ENCODE results near the gene DDX24.

Gene DDX24

GRCh38 chr14:94031161-94031882 is 49.7 kb downstream of the DDX24 start:
- H3K36me3 ChIP-seq (ENCODE audit: control insufficient read depth, insufficient read depth, low read length) = no peaks in the 10 kb centered on the region
- H3K4me3 ChIP-seq (ENCODE audit: low read length) = no peak overlapping the region
- no peaks in the 10 kb centered on the region for H3K27me3 ChIP-seq (ENCODE audit: control insufficient read depth, insufficient read depth, low read length)
- H3K4me1 ChIP-seq (ENCODE audit: control insufficient read depth, insufficient read depth, low read length) = peaks cover 4% of the 10 kb centered on the region
- WGBS (ENCODE audit: insufficient coverage, insufficient read length) = no CpG with 5 or more reads among the region's 8 CpGs
- H3K27ac ChIP-seq (ENCODE audit: low read length) = no peak overlapping the region
- H3K9me3 ChIP-seq (ENCODE audit: control insufficient read depth, insufficient read depth, low read length) = no peaks in the 10 kb centered on the region
- no peak for DNase-seq (ENCODE audit: low read depth, low spot score)

DNA sequence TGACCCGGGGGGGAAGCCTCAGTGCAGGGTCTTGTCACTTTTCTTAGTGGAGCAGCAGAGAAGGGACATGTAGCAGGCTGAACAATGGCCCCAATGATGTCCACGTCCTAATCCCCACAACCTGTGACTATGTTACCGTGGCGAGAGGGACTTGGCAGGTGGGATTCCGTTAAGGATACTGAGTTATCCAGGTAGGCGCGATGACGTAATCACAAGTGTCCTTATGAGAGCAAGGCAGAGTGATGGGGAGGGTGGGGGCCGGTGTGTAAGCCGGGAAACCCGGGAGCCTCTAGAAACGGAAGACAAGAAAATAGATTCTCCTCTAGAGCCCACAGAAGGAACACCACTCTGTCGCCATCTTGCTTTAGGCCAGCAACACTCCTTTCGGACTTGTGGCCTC is 50.4 kb downstream of the DDX24 start:
- Histone ChIP-seq H3K27ac (ENCODE audit: low read length) (no peak overlapping the region), H3K27me3 (ENCODE audit: control insufficient read depth, insufficient read depth, low read length) (no peaks in the 10 kb centered on the region), H3K4me3 (ENCODE audit: low read length) (no peak overlapping the region), H3K36me3 (ENCODE audit: control insufficient read depth, insufficient read depth, low read length) (no peaks in the 10 kb centered on the region), H3K4me1 (ENCODE audit: control insufficient read depth, insufficient read depth, low read length) (peaks cover 4% of the 10 kb centered on the region), H3K9me3 (ENCODE audit: control insufficient read depth, insufficient read depth, low read length) (no peaks in the 10 kb centered on the region)
- no peak for DNase-seq (ENCODE audit: low read depth, low spot score)
- no CpG with 5 or more reads among the region's 14 CpGs for whole genome bisulfite sequencing (ENCODE audit: insufficient coverage, insufficient read length)

GRCh38 chr14:94029671-94030203 is 51.3 kb downstream of the DDX24 start:
- Histone ChIP-seq H3K4me1 (ENCODE audit: control insufficient read depth, insufficient read depth, low read length) (peaks cover 4% of the 10 kb centered on the region), H3K36me3 (ENCODE audit: control insufficient read depth, insufficient read depth, low read length) (no peaks in the 10 kb centered on the region), H3K27me3 (ENCODE audit: control insufficient read depth, insufficient read depth, low read length) (no peaks in the 10 kb centered on the region), H3K9me3 (ENCODE audit: control insufficient read depth, insufficient read depth, low read length) (no peaks in the 10 kb centered on the region), H3K4me3 (ENCODE audit: low read length) (no peak overlapping the region), H3K27ac (ENCODE audit: low read length) (no peak overlapping the region)
- no peak for DNase-seq (ENCODE audit: low read depth, low spot score)
- WGBS (ENCODE audit: insufficient coverage, insufficient read length) = no CpG with 5 or more reads among the region's 7 CpGs

- H3K36me3 ChIP-seq (ENCODE audit: control insufficient read depth, insufficient read depth, low read length) = no peaks in the 10 kb centered on the region
- H3K9me3 ChIP-seq (ENCODE audit: control insufficient read depth, insufficient read depth, low read length) = no peaks in the 10 kb centered on the region
- H3K4me3 ChIP-seq (ENCODE audit: low read length) = no peak overlapping the region
- no peaks in the 10 kb centered on the region for H3K27me3 ChIP-seq (ENCODE audit: control insufficient read depth, insufficient read depth, low read length)
- no CpG with 5 or more reads among the region's 4 CpGs for WGBS (ENCODE audit: insufficient coverage, insufficient read length)
- no peak for DNase-seq (ENCODE audit: low read depth, low spot score)
- H3K27ac ChIP-seq (ENCODE audit: low read length) = no peak overlapping the region
- peaks cover 4% of the 10 kb centered on the region for H3K4me1 ChIP-seq (ENCODE audit: control insufficient read depth, insufficient read depth, low read length)
These were observed 51.7 kb downstream of the DDX24 start for GRCh38 chr14:94029265-94029664.

- Histone ChIP-seq H3K27ac (ENCODE audit: low read length) (no peak overlapping the region), H3K9me3 (ENCODE audit: control insufficient read depth, insufficient read depth, low read length) (no peaks in the 10 kb centered on the region), H3K4me1 (ENCODE audit: control insufficient read depth, insufficient read depth, low read length) (peaks cover 4% of the 10 kb centered on the region), H3K27me3 (ENCODE audit: control insufficient read depth, insufficient read depth, low read length) (no peaks in the 10 kb centered on the region), H3K4me3 (ENCODE audit: low read length) (no peak overlapping the region), H3K36me3 (ENCODE audit: control insufficient read depth, insufficient read depth, low read length) (no peaks in the 10 kb centered on the region)
- no peak for DNase-seq (ENCODE audit: low read depth, low spot score)
- no CpG with 5 or more reads among the region's 4 CpGs for WGBS (ENCODE audit: insufficient coverage, insufficient read length)
These were observed 52.6 kb downstream of the DDX24 start for GRCh38 chr14:94028450-94028826.

DNA sequence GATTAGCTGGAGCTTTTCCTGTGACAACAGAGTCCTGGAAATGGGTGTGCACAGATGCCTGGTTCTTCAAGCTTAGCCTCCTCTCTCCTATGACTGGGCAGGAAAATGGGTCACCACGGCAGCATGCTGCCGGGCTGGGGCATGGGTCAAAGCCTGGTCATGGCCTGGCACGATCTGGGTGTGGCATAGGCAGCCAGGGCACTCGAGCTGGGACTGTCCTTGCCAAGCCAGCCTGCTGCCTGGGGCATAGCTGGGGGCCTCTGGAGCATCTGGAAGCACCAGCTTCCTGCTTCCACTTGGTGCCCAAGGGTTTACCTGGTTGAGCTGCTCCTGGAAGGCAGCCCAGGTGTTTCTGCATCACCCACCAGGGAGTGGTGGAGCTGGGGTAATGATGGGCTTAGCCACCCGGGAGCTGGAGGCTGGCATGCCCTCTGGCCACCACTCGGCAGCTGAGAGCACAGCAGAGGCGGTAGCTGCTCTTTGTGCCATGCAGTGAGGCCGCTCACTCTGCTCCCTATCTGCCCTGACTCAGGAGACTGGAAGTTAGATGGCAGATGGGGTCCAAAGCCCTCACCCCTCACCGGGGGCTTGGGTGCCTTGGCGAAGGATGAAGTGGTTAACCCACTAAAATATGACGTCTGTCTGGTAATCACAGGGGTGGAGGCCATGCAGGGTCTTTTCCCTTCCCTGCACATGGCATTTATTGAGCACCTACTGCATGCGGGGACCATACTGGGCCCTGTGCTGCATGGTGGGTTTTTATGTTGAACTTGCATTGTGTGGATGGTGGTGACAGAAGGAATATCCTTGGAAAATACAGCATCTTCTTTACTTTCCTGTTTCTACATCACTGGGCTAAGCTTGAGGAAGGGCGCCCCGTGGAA is 53.2 kb downstream of the DDX24 start:
- H3K36me3 ChIP-seq (ENCODE audit: control insufficient read depth, insufficient read depth, low read length) = no peaks in the 10 kb centered on the region
- H3K4me1 ChIP-seq (ENCODE audit: control insufficient read depth, insufficient read depth, low read length) = peaks cover 4% of the 10 kb centered on the region
- no peak overlapping the region for H3K27ac ChIP-seq (ENCODE audit: low read length)
- no peaks in the 10 kb centered on the region for H3K27me3 ChIP-seq (ENCODE audit: control insufficient read depth, insufficient read depth, low read length)
- WGBS (ENCODE audit: insufficient coverage, insufficient read length) = no CpG with 5 or more reads among the region's 14 CpGs
- H3K4me3 ChIP-seq (ENCODE audit: low read length) = no peak overlapping the region
- no peaks in the 10 kb centered on the region for H3K9me3 ChIP-seq (ENCODE audit: control insufficient read depth, insufficient read depth, low read length)
- no peak for DNase-seq (ENCODE audit: low read depth, low spot score)

- no peaks in the 10 kb centered on the region for H3K27me3 ChIP-seq (ENCODE audit: control insufficient read depth, insufficient read depth, low read length)
- H3K4me1 ChIP-seq (ENCODE audit: control insufficient read depth, insufficient read depth, low read length) = peaks cover 4% of the 10 kb centered on the region
- no peak for DNase-seq (ENCODE audit: low read depth, low spot score)
- H3K27ac ChIP-seq (ENCODE audit: low read length) = no peak overlapping the region
- WGBS (ENCODE audit: insufficient coverage, insufficient read length) = no CpG with 5 or more reads among the region's 17 CpGs
- H3K36me3 ChIP-seq (ENCODE audit: control insufficient read depth, insufficient read depth, low read length) = no peaks in the 10 kb centered on the region
- H3K9me3 ChIP-seq (ENCODE audit: control insufficient read depth, insufficient read depth, low read length) = no peaks in the 10 kb centered on the region
- peak overlapping the region; percentile 69; the same call in 1 of the 2 replicates for H3K4me3 ChIP-seq (ENCODE audit: low read length)
These were observed 54.0 kb downstream of the DDX24 start for GRCh38 chr14:94026889-94027469.

DNA sequence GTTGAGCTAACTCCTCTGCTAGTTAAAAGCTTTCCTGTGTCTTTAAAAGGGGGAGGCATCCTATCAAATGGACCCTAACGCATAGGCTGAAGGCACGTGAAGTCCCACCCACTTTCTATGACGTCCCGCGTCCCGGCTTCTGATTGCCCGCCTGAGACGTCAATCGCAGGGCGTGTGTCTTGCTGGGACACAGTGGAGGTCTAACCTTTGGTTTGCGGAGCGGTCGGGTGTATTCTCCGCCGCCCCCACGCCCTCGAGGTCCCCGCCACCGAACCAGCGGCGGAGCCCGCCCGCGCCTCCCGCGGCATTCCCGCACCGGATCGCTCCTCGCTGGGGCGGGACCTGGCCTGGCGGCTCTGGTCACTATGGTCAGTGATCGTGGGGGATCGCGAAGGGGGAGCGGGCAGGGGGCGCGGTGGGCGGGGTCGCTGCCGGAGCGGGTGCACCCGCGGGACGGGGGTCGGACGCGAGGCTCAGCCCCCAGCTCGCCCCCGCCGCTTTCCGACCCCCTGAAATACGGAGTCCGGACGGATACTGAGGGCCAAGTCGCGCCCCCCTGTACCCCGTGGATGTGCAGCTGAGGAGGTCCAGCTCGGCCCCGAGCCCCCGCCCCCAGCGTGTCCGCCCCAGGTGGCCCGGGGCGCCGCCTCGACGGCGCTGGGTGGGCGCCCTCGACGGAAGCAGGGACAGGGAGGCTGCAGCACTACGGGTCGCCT is 54.7 kb downstream of the DDX24 start, which contains the start of gene OTUB2:
Gene OTUB2, plus strand, starts transcription at position 168 of the 716 bp plus-strand sequence. Its CDS starts 198 bp downstream, at position 366.
- H3K9me3 ChIP-seq (ENCODE audit: control insufficient read depth, insufficient read depth, low read length) = no peaks in the 10 kb centered on the region
- WGBS (ENCODE audit: insufficient coverage, insufficient read length) = no CpG with 5 or more reads among the region's 74 CpGs
- no peak within 1 kb of the TSS for H3K27ac ChIP-seq (ENCODE audit: low read length)
- H3K27me3 ChIP-seq (ENCODE audit: control insufficient read depth, insufficient read depth, low read length) = no peaks in the 10 kb centered on the region
- peak within 1 kb of the TSS; percentile 69 for H3K4me3 ChIP-seq (ENCODE audit: low read length)
- no peaks in the 10 kb centered on the region for H3K36me3 ChIP-seq (ENCODE audit: control insufficient read depth, insufficient read depth, low read length)
- peak; percentile 94 for DNase-seq (ENCODE audit: low read depth, low spot score)
- peaks cover 4% of the 10 kb centered on the region for H3K4me1 ChIP-seq (ENCODE audit: control insufficient read depth, insufficient read depth, low read length)

DNA sequence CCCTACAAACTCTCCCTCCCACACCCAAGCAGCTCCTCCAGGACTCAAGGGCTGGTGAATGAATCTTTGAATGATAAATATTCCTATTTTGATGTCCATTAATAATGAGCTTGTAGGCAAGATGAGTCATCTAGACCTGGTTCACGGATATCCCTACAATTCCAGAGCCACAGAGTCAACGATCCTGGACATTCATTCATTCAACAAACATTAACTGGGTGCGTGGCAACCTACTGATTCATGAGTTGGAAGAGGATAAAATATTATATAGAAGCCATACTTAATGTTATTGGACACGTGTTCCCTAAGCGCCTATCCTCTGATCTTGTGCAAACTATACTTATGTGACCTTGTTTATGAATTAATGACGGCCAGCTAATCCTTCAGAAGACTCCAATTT is 55.3 kb downstream of the DDX24 start:
- no peaks in the 10 kb centered on the region for H3K27me3 ChIP-seq (ENCODE audit: control insufficient read depth, insufficient read depth, low read length)
- peaks cover 4% of the 10 kb centered on the region for H3K4me1 ChIP-seq (ENCODE audit: control insufficient read depth, insufficient read depth, low read length)
- no peaks in the 10 kb centered on the region for H3K9me3 ChIP-seq (ENCODE audit: control insufficient read depth, insufficient read depth, low read length)
- no peak for DNase-seq (ENCODE audit: low read depth, low spot score)
- WGBS (ENCODE audit: insufficient coverage, insufficient read length) = no CpG with 5 or more reads among the region's 6 CpGs
- H3K27ac ChIP-seq (ENCODE audit: low read length) = no peak overlapping the region
- H3K36me3 ChIP-seq (ENCODE audit: control insufficient read depth, insufficient read depth, low read length) = no peaks in the 10 kb centered on the region
- no peak overlapping the region for H3K4me3 ChIP-seq (ENCODE audit: low read length)

DNA sequence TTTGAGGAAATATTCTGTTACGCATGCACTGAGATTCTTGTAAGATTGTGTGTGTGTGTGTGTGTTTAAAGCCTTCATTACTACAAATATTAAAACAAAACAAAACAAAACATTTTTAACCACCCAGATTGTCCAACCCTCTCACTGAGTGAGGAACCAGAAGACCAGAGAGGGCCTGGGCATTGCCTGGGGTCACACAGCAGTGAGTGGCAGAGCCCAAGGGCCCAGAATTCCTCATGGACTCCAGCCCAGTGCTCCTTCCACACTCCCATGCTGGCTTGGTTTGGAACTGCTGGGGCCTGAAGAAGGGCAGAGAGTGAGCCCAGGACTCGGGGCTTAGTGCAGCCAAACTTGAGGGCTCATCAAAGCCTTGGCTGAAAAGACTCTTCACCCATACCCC is 56.5 kb downstream of the DDX24 start:
- no peaks in the 10 kb centered on the region for H3K27me3 ChIP-seq (ENCODE audit: control insufficient read depth, insufficient read depth, low read length)
- peaks cover 5% of the 10 kb centered on the region for H3K4me1 ChIP-seq (ENCODE audit: control insufficient read depth, insufficient read depth, low read length)
- no peak for DNase-seq (ENCODE audit: low read depth, low spot score)
- H3K9me3 ChIP-seq (ENCODE audit: control insufficient read depth, insufficient read depth, low read length) = no peaks in the 10 kb centered on the region
- no peaks in the 10 kb centered on the region for H3K36me3 ChIP-seq (ENCODE audit: control insufficient read depth, insufficient read depth, low read length)
- no peak overlapping the region for H3K27ac ChIP-seq (ENCODE audit: low read length)
- WGBS (ENCODE audit: insufficient coverage, insufficient read length) = no CpG with 5 or more reads among the region's 2 CpGs
- no peak overlapping the region for H3K4me3 ChIP-seq (ENCODE audit: low read length)
